Activated CD8-positive, alpha-beta memory T cell treated with anti-CD3 and anti-CD28 coated beads, Interleukin-2, amount 10 ng/mL, durations not matched to agents 7 days and 5 days (primary cell): ENCODE results near the gene C1orf232. TPM values are rescaled to one million over a fixed set of nuclear protein-coding genes. Genes with fewer than 3 reads are reported as not detected.

Source experiments
- ATAC-seq: fragments of 150-1000 bp; cut with Tn5 transposase; one replicate; pipeline ENCODE4 v1.10.0; 2021; ENCODE audit warnings: moderate library complexity
- CTCF ChIA-PET: fragments of 350-600 bp; sonication (Branson Sonifier 250); formaldehyde crosslinking; loops from one replicate; lab custom pipeline; 2021; ENCODE audit warnings: antibody characterized with exemption; lab: Charles Lee
- DNase-seq: peaks from one replicate; pipeline ENCODE4 v3.0.0-alpha.2; 2020
- H3K27ac Mint-ChIP-seq: one replicate; pipeline ENCODE4 v1.8.0; 2021; ENCODE audit warnings: mild to moderate bottlenecking, mixed read lengths
- H3K27me3 Mint-ChIP-seq: one replicate; pipeline ENCODE4 v1.8.0; 2021; ENCODE audit warnings: mixed read lengths
- H3K36me3 Mint-ChIP-seq: one replicate; pipeline ENCODE4 v1.8.0; 2021; ENCODE audit warnings: mild to moderate bottlenecking, mixed read lengths
- H3K4me1 Mint-ChIP-seq: one replicate; pipeline ENCODE4 v1.8.0; 2021; ENCODE audit warnings: mixed read lengths
- H3K4me3 Mint-ChIP-seq: one replicate; pipeline ENCODE4 v1.8.0; 2021; ENCODE audit warnings: mild to moderate bottlenecking, moderate library complexity, mixed read lengths
- H3K9me3 Mint-ChIP-seq: one replicate; pipeline ENCODE4 v1.8.0; 2022; ENCODE audit warnings: low read depth, mixed read lengths
- total RNA-seq, 2 experiments: library from RNA; stranded (reverse); gene quantifications; one replicate each; pipeline ENCODE4 v1.2.3, GENCODE V29; 2021

C1orf232 gene
- total RNA-seq, 2 experiments from 2014 or later, result not detected

DNA sequence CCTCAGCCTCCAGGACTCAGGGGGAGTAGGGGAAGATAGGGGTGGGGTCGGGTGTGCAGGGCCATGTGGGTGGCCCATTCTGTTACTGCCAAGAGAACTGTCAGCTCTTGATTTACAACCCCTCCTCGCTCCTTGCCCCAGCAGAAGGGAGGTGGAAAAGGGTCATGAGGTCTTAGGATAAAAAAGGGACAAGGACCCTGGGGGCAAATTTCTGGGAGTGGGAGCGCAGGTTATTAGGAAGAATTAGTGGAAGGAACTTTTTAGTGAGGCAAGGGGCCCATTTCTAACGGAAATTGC lies 9.1 kb downstream of the C1orf232 start:
- H3K27me3 Mint-ChIP-seq, result peaks cover 72% of the 10 kb centered on the region
- CTCF ChIA-PET, result interaction anchor here (3.8 kb wide), 1 partner anchor 14 kb away, joined by 14 read pairs; no protein-coding TSS in a partner anchor
- no peaks in the 10 kb centered on the region for H3K9me3 Mint-ChIP-seq
- no peak overlapping the region for H3K4me3 Mint-ChIP-seq
- H3K36me3 Mint-ChIP-seq, result no peaks in the 10 kb centered on the region
- DNase-seq (no peak), ATAC-seq (no peak)
- H3K4me1 Mint-ChIP-seq, result peaks cover 10% of the 10 kb centered on the region
- H3K27ac Mint-ChIP-seq, result no peak overlapping the region

DNA sequence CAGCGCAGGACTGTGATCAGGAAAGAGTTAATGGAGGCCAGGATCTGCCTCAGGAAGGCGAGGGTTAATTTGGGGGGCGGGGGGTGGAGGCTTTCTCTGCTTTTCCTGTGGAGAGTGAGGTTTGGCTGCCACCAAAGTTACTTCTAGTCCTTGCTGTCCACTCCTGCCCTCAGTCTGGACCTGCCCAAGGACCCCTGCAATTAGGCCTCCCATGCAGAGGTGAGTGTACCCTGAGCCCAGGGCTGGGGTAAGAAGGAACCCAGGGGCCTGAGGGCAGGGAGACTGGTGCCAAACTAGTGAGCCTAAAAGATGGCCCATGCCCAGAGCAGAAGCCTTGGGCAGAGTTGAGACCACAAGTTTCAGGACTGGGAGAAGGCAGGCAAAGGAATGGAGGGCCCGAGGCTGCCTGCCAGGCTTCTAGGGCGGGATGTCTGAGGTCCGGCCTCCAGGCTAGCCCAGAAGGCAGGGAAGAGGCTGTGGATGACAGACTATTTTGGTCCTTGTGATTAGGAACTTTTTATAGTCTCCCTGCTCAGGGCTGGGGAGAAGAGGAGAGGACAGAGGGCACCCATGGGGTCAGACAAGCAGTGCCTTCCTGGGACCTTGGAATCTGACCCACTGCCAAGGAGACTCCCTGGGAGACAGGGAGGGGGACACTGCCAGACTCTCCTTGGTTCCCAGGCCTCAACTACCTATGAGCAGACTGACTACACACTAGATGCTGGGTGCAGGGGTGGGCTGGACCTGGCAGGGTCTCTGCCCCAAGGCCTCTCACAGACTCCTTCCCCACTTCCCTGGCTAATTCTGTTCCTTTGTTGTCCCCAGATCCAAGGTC lies 9.6 kb downstream of the C1orf232 start, which contains the start of gene FAM110D:
FAM110D (plus strand) TSS at position 172 of the 835 bp plus-strand sequence. CDS start 2,213 bp downstream, outside the sequence.
- H3K27ac Mint-ChIP-seq, result no peak within 1 kb of the TSS
- CTCF ChIA-PET, result interaction anchor here (3.8 kb wide), 1 partner anchor 14 kb away, joined by 14 read pairs; no protein-coding TSS in a partner anchor
- peaks cover 74% of the 10 kb centered on the region for H3K27me3 Mint-ChIP-seq
- peaks cover 10% of the 10 kb centered on the region for H3K4me1 Mint-ChIP-seq
- no peaks in the 10 kb centered on the region for H3K9me3 Mint-ChIP-seq
- ATAC-seq (no peak), DNase-seq (no peak)
- H3K4me3 Mint-ChIP-seq, result no peak within 1 kb of the TSS
- H3K36me3 Mint-ChIP-seq, result no peaks in the 10 kb centered on the region

DNA sequence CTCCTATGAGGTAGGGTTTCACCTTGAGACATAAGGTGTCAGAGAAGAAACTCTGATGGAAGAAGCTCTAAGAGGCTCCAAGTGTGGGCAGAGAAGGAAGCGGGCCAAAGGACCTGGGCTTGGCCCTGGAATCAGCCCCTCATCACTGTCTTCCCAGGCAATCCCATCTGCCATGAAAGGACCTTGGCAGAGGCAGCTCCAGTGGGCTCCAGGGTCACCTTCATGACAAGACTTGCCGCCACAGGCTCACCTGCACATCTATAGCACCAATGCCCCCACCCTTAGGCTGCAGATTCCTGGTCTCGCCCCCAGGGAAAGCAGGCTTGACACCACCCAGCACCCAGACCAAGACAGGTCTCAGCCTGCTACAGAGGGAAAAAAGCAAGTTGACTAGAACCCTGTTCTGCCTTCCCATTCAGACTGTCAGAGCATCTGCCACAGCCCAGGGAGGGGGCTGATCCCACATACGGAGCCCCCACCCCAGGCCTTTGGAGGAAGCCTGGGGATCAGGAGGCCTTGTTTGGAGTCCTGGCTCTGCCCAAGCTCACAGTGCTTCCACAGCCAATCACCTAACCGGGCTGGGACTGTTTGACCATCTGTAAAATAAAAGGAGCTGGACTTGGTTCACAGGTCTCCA lies 10.4 kb downstream of the C1orf232 start:
- no peak overlapping the region for H3K4me3 Mint-ChIP-seq

DNA sequence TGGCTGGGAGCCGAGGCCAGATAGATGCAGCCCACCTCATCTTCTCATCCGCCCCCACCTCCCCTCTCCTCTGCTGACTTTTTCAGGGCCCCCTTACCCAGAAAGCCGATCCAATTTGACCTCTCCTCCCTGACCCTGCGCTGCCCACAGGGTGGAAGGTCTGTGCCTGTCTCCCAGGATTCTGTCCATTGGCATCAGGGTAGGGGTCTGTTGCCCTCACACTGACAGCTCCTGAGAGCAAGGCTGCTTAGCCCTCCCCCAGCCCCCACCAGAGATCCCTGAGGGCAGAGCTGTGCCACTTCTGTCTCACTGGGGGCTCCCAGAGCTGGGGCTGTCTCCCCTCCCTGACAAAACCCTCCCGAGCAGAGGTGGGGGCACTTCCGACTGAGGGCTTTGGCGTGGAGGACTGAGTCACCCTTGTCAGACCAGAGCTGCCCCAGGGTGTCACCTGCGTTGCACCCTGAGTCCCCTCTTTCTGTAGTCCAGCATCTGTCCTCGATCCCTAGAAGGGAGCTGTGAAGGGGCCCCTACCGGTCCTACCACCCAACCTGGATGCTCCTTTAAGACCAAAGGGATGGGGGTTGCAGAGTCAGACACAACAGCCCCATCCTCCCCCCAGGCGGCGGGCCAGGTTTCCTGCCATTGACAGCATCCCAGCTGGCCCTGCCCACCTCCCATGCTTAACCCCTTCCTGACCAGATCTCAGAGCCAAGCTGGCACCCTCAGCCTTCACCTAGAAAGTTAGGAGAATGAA lies 12.3 kb downstream of the C1orf232 start:
- H3K9me3 Mint-ChIP-seq, result no peaks in the 10 kb centered on the region
- H3K4me1 Mint-ChIP-seq, result peaks cover 2% of the 10 kb centered on the region
- H3K27ac Mint-ChIP-seq, result no peak overlapping the region
- H3K27me3 Mint-ChIP-seq, result peaks cover 71% of the 10 kb centered on the region
- H3K4me3 Mint-ChIP-seq, result no peak overlapping the region
- CTCF ChIA-PET, result interaction anchor here (1.1 to 4.6 kb wide), 5 partner anchors 12 to 261 kb away, joined by 3 to 31 read pairs (median 4); partner anchors contain the start of genes C1orf232 and ZNF593
- no peaks in the 10 kb centered on the region for H3K36me3 Mint-ChIP-seq
- ATAC-seq, result peak; percentile 9
- DNase-seq, result no peak

More for the DNA sequence above, 10.4 kb downstream of the C1orf232 start:
- ATAC-seq, result no peak
- H3K27me3 Mint-ChIP-seq, result peaks cover 75% of the 10 kb centered on the region
- no peaks in the 10 kb centered on the region for H3K9me3 Mint-ChIP-seq
- H3K27ac Mint-ChIP-seq, result no peak overlapping the region
- peaks cover 6% of the 10 kb centered on the region for H3K4me1 Mint-ChIP-seq
- H3K36me3 Mint-ChIP-seq, result no peaks in the 10 kb centered on the region
- no peak for DNase-seq
- CTCF ChIA-PET, result interaction anchor here (0.7 to 4.6 kb wide), 7 partner anchors 11 to 257 kb away, joined by 3 to 31 read pairs (median 3); partner anchors contain the start of genes C1orf232 and ZNF593

DNA sequence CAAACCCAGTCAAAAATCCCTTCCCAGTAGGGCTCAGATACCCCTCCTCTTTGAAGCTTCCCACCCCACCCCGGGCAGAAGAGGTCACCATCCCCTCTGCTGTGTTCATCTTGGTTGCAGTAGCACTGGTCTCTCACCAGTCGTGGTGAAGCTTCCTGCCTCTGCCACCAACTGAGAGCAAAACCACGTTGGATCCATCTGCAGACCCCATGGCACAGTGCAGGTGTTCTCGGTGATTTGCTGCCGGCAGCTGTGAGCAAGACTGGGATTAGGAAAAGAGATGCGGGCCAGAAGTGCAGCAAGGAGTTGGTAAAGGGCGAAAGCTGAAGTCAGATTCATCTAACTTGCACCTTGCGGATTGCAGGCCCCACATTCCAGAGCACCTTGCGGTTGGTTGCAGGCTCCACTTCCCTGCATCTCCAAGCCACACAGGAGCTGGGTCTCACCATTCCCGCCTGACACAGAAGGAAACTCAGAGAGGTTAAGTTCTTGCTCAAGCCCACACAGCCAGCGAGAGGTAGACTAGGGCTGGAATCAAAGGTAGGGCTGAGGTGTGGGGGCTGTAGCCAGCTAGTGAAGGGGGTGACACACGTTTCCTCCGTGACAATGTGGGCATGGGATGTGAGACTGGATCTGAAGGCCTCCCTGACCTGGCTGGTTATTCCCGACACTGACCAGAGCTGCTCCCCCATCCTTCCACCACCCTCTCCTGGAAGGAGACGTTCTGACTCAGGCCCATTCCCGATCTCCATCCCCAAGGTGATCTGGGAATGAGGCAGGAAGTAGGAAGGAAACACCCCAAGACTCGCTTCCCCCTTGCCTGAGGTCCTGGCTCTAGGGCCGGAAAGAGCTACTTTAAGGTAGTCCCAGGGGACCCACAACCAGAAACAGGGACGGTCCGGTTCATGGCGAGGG lies 13.1 kb downstream of the C1orf232 start:
- Mint-ChIP-seq H3K4me1 (peaks cover 2% of the 10 kb centered on the region), H3K9me3 (no peaks in the 10 kb centered on the region), H3K27me3 (peaks cover 69% of the 10 kb centered on the region), H3K36me3 (no peaks in the 10 kb centered on the region), H3K4me3 (no peak overlapping the region), H3K27ac (no peak overlapping the region)
- ATAC-seq (no peak), DNase-seq (no peak)
- CTCF ChIA-PET, result interaction anchor here (1.1 to 4.6 kb wide), 3 partner anchors 11 to 55 kb away, joined by 3 to 31 read pairs (median 20); partner anchors contain the start of genes C1orf232 and ZNF593

DNA sequence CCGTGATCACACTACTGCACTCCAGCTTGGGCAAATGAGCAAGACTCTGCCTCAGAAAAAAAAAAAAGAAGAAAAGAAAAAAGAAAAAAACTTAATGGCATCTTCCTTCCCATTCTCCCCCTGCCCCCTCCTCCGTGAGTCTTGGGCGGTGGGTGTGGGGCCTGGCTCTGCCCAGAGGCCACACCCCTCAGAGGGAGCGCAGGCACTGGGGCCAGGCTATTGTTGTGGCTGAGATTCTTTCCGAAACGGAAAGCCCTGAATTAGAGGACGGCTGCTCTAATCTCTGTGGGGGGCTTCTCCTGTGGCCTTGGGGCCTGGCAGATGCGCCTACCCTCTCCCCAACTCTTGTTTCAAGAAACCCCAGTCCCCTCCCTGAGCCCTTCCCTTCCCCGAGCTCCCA lies 14.0 kb downstream of the C1orf232 start:
- H3K36me3 Mint-ChIP-seq, result no peaks in the 10 kb centered on the region
- CTCF ChIA-PET, result interaction anchor here (3.9 to 4.6 kb wide), 2 partner anchors 10 to 15 kb away, joined by 20 to 31 read pairs; partner anchors contain the start of genes C1orf232 and ZNF593
- H3K27me3 Mint-ChIP-seq, result peaks cover 70% of the 10 kb centered on the region
- H3K4me1 Mint-ChIP-seq, result peaks cover 2% of the 10 kb centered on the region
- ATAC-seq, result no peak
- H3K27ac Mint-ChIP-seq, result no peak overlapping the region
- H3K9me3 Mint-ChIP-seq, result no peaks in the 10 kb centered on the region
- H3K4me3 Mint-ChIP-seq, result no peak overlapping the region
- no peak for DNase-seq

DNA sequence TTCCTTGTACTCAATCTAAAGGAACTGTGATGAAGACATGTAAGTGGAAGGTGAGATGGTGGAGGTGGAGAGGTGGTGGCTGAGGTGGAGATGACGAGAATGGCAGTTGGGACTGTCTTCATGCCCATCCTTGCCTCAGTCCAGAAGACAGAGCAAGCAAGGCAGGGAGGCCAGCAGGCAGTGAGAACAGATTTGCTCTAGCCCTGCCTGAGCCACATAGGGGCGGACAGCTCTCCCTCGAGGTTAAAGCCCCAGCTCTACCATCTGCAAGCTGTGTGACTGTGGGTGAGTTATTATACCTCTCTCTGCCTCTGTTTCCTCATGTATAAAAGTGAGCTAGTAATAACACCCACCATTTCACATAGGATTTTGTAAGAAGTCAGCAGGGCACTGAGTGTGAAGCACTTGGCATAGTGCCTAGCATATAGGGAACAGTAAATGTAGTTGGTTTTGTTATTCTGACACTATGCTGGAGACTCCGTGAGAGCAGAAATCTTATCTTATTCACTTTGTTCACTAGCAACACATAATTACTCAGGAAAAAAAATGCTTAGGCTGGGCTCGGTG lies 14.7 kb downstream of the C1orf232 start:
- no peak overlapping the region for H3K27ac Mint-ChIP-seq
- no peak overlapping the region for H3K4me3 Mint-ChIP-seq
- CTCF ChIA-PET, result interaction anchor here (4.6 kb wide), 1 partner anchor 9 kb away, joined by 31 read pairs; no protein-coding TSS in a partner anchor
- H3K4me1 Mint-ChIP-seq, result peaks cover 2% of the 10 kb centered on the region
- peaks cover 69% of the 10 kb centered on the region for H3K27me3 Mint-ChIP-seq
- no peaks in the 10 kb centered on the region for H3K36me3 Mint-ChIP-seq
- H3K9me3 Mint-ChIP-seq, result no peaks in the 10 kb centered on the region
- ATAC-seq (no peak), DNase-seq (no peak)

DNA sequence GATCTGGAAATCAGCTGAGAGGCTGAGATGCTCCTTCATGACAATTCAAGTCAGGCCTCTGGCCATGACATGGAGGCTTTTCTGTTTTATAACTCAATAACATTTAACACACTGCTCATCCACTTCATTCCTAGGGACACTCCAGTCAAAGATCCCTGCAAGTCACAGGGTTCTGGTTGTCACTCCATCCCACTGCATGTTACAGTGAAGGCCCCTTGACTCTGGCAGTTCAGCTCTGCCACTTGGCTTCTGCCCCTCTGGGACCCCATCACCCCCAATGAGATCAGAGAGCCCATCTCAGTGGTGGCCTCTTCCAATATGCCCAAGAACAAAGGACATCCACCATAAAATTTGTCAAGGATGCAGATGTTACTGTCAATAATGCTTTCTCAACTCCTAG lies 19.9 kb downstream of the C1orf232 start:
- Mint-ChIP-seq H3K27ac (no peak overlapping the region), H3K36me3 (no peaks in the 10 kb centered on the region), H3K4me1 (peaks cover 2% of the 10 kb centered on the region), H3K4me3 (no peak overlapping the region), H3K9me3 (no peaks in the 10 kb centered on the region), H3K27me3 (peaks cover 38% of the 10 kb centered on the region)
- CTCF ChIA-PET, result interaction anchor here (1.4 kb wide), 1 partner anchor 113 kb away, joined by 3 read pairs; no protein-coding TSS in a partner anchor
- ATAC-seq (no peak), DNase-seq (peak; percentile 33)

DNA sequence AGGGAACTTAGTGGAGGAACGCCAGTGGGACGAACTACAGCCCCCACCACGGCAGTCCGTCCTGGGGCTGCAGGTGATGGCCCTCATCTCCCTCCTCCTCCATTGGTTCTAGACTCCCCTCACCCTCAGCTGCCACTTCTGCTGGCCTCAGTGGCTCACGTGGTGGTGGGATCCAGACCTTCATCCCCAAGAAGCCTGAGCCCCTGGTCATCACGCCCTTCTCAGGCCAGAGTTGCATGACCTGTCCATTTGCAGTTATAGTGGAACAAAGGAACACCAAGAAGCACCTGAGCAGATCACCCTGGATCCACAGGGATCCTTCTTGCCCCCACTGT lies 22.8 kb downstream of the C1orf232 start:
- Mint-ChIP-seq H3K9me3 (no peaks in the 10 kb centered on the region), H3K27ac (no peak overlapping the region), H3K27me3 (peaks cover 30% of the 10 kb centered on the region), H3K4me3 (no peak overlapping the region), H3K4me1 (peaks cover 2% of the 10 kb centered on the region), H3K36me3 (no peaks in the 10 kb centered on the region)
- ATAC-seq (no peak), DNase-seq (peak; percentile 25)
- CTCF ChIA-PET, result interaction anchor here (1.1 to 5.6 kb wide), 26 partner anchors 10 to 249 kb away, joined by 3 to 181 read pairs (median 9); partner anchors contain the start of genes CEP85, PDIK1L, TRIM63 and ZNF593

DNA sequence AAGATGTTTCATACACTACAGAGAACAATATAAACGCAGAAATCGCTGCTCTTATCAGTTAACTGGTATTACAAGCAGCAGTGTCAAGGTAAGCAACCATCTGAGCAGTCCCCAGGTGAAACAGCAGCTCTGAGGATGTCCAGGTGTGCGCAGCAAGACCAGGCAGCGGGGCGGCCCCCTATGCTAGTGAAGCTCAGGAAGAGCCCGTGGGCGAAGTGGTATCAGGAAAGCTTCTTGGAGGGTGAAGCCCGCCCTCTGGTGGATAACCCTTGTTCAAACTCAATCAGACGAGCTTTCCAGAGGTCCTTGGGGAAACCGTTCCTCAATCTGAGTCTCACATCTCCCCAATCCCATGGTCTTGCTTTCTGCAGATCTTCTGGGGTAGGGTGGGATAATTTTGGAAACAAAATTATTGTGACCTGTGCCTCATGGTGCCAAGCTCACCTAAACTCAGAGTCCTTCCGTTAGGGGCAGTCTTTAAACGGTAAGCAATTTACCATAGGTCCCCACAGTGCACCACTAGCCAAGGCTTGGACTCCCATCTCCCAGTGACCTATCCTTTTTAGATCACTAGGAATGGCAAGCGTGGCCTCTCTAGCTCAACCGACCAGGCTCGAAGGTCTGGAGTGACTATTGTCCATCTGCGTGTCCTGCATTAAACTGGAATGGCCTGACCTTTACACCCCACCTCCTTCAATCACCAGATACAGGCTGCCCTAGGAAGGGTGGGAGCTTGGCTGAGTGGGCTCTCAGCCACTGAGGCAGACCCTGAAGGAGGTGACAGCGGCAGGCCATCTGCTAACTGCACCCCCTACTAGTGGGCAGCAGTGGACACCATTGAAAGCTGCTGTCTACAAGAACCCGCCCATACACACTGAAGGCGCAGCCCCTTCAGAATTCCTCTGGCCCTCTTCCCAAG lies 23.5 kb downstream of the C1orf232 start:
- Mint-ChIP-seq H3K4me3 (no peak overlapping the region), H3K9me3 (no peaks in the 10 kb centered on the region), H3K27me3 (peaks cover 29% of the 10 kb centered on the region), H3K4me1 (peaks cover 2% of the 10 kb centered on the region), H3K27ac (no peak overlapping the region), H3K36me3 (no peaks in the 10 kb centered on the region)
- CTCF ChIA-PET, result interaction anchor here (0.5 to 5.6 kb wide), 46 partner anchors 10 to 628 kb away, joined by 3 to 181 read pairs (median 4); partner anchors contain the start of genes CEP85, HMGN2, PDIK1L and TRIM63
- DNase-seq (peak; percentile 78), ATAC-seq (peak; percentile 90)

DNA sequence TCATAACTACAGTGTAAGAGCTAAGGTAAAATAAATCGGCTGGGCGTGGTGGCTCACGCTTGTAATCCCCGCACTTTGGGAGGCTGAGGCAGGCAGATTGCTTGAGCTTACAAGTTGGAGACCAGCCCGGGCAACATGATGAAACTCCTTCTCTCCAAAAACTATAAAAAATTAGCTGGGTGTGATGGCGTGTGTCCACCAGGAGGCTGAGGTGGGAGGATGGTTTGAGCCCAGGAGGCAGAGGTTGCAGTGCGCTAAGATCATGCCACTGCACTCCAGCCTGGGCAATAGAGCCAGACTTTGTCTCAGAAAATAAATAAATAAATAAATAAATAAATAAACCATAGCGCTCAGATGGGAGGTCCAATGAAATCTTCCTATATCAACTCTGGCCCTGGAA lies 26.6 kb downstream of the C1orf232 start:
- Mint-ChIP-seq H3K9me3 (no peaks in the 10 kb centered on the region), H3K4me3 (no peak overlapping the region), H3K36me3 (no peaks in the 10 kb centered on the region), H3K27ac (no peak overlapping the region), H3K27me3 (peaks cover 12% of the 10 kb centered on the region), H3K4me1 (peaks cover 12% of the 10 kb centered on the region)
- peak; percentile 33 for DNase-seq
- no peak for ATAC-seq
- CTCF ChIA-PET, result interaction anchor here (0.7 to 5.6 kb wide), 14 partner anchors 13 to 248 kb away, joined by 3 to 181 read pairs (median 4); partner anchors contain the start of genes CEP85, PDIK1L and ZNF593
